GM12891 (cell line): ENCODE results near the gene RBMS3.

Experiments
- PAX5 ChIP-seq: IDR thresholded peaks from 2 replicates; pipeline ENCODE4 v1.6.1; 2011; ENCODE audit warnings: low read length, moderate library complexity, mild to moderate bottlenecking; ENCODE audit not compliant: insufficient read depth, severe bottlenecking
- POLR2A ChIP-seq: IDR thresholded peaks from 2 replicates; pipeline ENCODE4 v1.6.1; 2011; ENCODE audit warnings: low read depth, low read length, control low read depth
- POLR2AphosphoS5 ChIP-seq: IDR thresholded peaks from 2 replicates; pipeline ENCODE4 v1.6.1; 2011; ENCODE audit warnings: low read depth, low read length, control low read depth
- POU2F2 ChIP-seq: IDR thresholded peaks from 2 replicates; pipeline ENCODE4 v1.6.1; 2011; ENCODE audit warnings: low read depth, mild to moderate bottlenecking, control low read depth, low read length, moderate library complexity
- TAF1 ChIP-seq: IDR thresholded peaks from 2 replicates; pipeline ENCODE4 v1.6.1; 2011; ENCODE audit warnings: low read depth, low read length, control low read depth

DNA sequence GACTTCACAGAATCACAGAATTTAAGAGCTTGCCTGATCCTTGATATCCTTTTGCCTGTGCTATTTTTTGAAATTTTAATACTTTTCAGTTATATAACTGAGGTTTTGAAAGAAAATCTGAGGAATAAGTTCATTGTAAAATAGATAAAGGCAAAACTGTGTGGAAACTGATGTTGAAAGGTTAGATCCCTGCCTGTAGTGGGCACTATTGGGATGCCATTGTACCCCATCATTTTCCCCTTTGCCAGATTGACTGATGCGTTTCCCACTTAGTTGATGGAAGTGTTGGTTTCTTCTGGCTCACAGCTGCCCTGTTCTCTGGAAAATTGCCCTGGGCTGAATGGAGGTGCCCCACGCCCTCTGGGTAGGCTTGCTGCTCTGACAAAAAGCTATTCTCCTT, 387.9 kb downstream of the RBMS3 start:
- TF ChIP-seq POLR2A (no peak), POLR2AphosphoS5 (no peak), TAF1 (no peak), PAX5 (no peak), POU2F2 (no peak)
